Mesothelial cell of epicardium (in vitro differentiated cells): ENCODE measurements around the gene KIF25. TPM values are rescaled to one million over a fixed set of nuclear protein-coding genes. Genes with fewer than 3 reads are reported as not detected.

ENCODE experiments used
- DNase-seq, 2 experiments: peaks; one replicate each; pipeline ENCODE4 v3.0.0; 2021; ENCODE audit warnings: low spot score in 2 of 2; ENCODE audit not compliant: unreplicated experiment in 2 of 2
- H3K27ac Mint-ChIP-seq: 2 replicates; pipeline ENCODE4 v1.8.0; 2021; ENCODE audit warnings: mixed read lengths
- H3K27me3 Mint-ChIP-seq: 2 replicates; pipeline ENCODE4 v1.8.0; 2021; ENCODE audit warnings: low read depth, mixed read lengths
- H3K36me3 Mint-ChIP-seq: 2 replicates; pipeline ENCODE4 v1.8.0; 2021; ENCODE audit warnings: mixed read lengths
- H3K4me1 Mint-ChIP-seq: 2 replicates; pipeline ENCODE4 v1.8.0; 2021; ENCODE audit warnings: mixed read lengths
- H3K4me3 Mint-ChIP-seq: 2 replicates; pipeline ENCODE4 v1.8.0; 2021; ENCODE audit warnings: mild to moderate bottlenecking, moderate library complexity, mixed read lengths
- H3K9me3 Mint-ChIP-seq: 2 replicates; pipeline ENCODE4 v1.8.0; 2021; ENCODE audit warnings: mixed read lengths
- total RNA-seq: library from RNA; stranded (reverse); gene quantifications from 3 replicates; pipeline ENCODE4 v1.2.1, GENCODE V29; 2021
- TF ChIP-seq, protein P1 (sequence below): fragments of 200-600 bp; sonication (generic); IDR thresholded peaks from one replicate; pipeline ENCODE4 v1.5.0; 2021; ENCODE audit warnings: antibody characterized with exemption; ENCODE audit not compliant: unreplicated experiment

The KIF25 gene
- total RNA-seq, 1 donor from 2014 or later = 1.6 TPM

GRCh38 chr6:168028181-168028580, 30.7 kb downstream of the KIF25 start:
- Mint-ChIP-seq H3K27me3 (no peaks in the 10 kb centered on the region), H3K27ac (no peak overlapping the region), H3K36me3 (no peaks in the 10 kb centered on the region), H3K9me3 (no peaks in the 10 kb centered on the region), H3K4me1 (peaks cover 35% of the 10 kb centered on the region), H3K4me3 (no peak overlapping the region)
- DNase-seq = no peak
- TF ChIP-seq, protein P1, sequence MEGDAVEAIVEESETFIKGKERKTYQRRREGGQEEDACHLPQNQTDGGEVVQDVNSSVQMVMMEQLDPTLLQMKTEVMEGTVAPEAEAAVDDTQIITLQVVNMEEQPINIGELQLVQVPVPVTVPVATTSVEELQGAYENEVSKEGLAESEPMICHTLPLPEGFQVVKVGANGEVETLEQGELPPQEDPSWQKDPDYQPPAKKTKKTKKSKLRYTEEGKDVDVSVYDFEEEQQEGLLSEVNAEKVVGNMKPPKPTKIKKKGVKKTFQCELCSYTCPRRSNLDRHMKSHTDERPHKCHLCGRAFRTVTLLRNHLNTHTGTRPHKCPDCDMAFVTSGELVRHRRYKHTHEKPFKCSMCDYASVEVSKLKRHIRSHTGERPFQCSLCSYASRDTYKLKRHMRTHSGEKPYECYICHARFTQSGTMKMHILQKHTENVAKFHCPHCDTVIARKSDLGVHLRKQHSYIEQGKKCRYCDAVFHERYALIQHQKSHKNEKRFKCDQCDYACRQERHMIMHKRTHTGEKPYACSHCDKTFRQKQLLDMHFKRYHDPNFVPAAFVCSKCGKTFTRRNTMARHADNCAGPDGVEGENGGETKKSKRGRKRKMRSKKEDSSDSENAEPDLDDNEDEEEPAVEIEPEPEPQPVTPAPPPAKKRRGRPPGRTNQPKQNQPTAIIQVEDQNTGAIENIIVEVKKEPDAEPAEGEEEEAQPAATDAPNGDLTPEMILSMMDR = no peak

DNA sequence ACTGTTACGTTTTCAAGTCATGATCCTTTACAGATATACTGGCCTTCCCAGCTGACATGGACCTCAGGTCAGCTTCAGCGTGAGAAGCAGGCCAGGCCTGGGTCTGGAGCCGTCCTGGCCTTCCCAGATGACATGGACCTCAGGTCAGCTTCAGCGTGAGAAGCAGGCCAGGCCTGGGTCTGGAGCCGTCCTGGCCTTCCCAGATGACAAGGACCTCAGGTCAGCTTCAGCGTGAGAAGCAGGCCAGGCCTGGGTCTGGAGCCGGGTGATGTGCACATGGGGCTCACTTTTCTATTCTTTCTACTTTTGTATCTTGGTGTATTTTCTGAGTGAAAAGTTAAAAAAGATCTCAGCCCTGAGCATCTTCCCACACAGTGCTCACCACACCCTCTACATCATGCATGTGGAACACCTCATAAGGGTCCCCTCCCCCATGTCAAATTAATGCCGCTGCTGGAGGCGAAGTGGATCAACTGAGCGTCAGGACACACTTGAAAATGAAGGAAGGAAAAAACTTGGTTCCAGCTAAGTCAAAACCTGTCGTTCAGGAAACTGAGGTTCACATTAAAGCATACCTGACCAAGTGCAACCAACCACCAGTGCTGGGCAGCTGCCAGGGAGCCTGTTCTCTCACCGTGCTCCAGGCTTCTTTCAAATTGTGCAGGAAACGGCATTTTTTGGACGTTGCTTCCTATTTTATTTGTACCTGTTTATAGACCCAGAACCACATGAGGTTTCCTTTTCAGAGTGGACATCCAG, 32.2 kb downstream of the KIF25 start:
- Mint-ChIP-seq H3K36me3 (no peaks in the 10 kb centered on the region), H3K27me3 (no peaks in the 10 kb centered on the region), H3K4me1 (peaks cover 31% of the 10 kb centered on the region), H3K27ac (peak overlapping the region; percentile 2), H3K4me3 (no peak overlapping the region), H3K9me3 (no peaks in the 10 kb centered on the region)
- DNase-seq = no peak
- TF ChIP-seq, protein P1 = no peak

DNA sequence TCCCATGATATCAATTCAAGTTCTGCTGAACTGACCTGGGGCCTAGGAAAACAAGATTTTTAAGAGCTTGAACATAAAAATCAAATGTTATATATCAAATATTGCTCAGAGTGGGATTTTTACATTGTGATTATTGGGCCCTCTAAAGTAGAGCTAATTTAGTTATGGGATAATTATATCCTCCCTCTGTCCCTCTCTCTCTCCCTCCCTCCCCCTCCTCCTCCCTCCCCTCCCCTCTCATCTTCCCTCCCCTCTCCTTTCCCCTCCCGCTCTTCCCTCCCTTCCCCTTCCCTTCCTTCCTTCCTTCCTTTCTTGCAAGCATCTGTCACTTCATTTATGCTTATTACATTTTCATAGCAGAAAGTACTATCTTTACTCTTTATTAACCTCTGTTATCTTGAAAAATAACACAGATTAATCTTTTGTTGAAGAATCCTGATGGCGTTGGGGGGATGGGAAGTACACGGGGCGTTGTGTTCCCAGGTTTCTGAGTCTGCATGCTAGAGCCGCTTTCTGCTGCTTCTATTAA, 32.8 kb downstream of the KIF25 start:
- DNase-seq = no peak
- no peak overlapping the region for H3K4me3 Mint-ChIP-seq
- no peaks in the 10 kb centered on the region for H3K36me3 Mint-ChIP-seq
- TF ChIP-seq, protein P1 = no peak
- no peaks in the 10 kb centered on the region for H3K9me3 Mint-ChIP-seq
- peaks cover 34% of the 10 kb centered on the region for H3K4me1 Mint-ChIP-seq
- no peaks in the 10 kb centered on the region for H3K27me3 Mint-ChIP-seq
- H3K27ac Mint-ChIP-seq = peak overlapping the region; percentile 44

- Mint-ChIP-seq H3K27ac (peak overlapping the region; percentile 92), H3K4me3 (no peak overlapping the region), H3K27me3 (no peaks in the 10 kb centered on the region), H3K36me3 (no peaks in the 10 kb centered on the region), H3K4me1 (peaks cover 39% of the 10 kb centered on the region), H3K9me3 (no peaks in the 10 kb centered on the region)
- no peak for DNase-seq
- TF ChIP-seq, protein P1 = no peak
Observed at GRCh38 chr6:168030908-168031307, 33.4 kb downstream of the KIF25 start.

- H3K9me3 Mint-ChIP-seq = no peaks in the 10 kb centered on the region
- TF ChIP-seq, protein P1 = no peak
- no peaks in the 10 kb centered on the region for H3K36me3 Mint-ChIP-seq
- no peak for DNase-seq
- H3K4me1 Mint-ChIP-seq = peaks cover 45% of the 10 kb centered on the region
- H3K27me3 Mint-ChIP-seq = no peaks in the 10 kb centered on the region
- no peak overlapping the region for H3K4me3 Mint-ChIP-seq
- H3K27ac Mint-ChIP-seq = peak overlapping the region; percentile 92
Observed at GRCh38 chr6:168031411-168031971, 34.0 kb downstream of the KIF25 start.
